H1 (cell line): ENCODE results near the gene ABHD16B.

Experiments used
- CHD1 ChIP-seq: IDR thresholded peaks from 2 replicates; pipeline ENCODE4 v1.6.1; 2012; ENCODE audit warnings: low read depth, low read length, improper control_type of control experiment
- EZH2 ChIP-seq: fragments of 200-600 bp; sonication (generic); IDR thresholded peaks from 2 replicates; pipeline ENCODE4 v1.7.1; 2012; ENCODE audit warnings: low read depth, mild to moderate bottlenecking, moderate library complexity, low read length, inconsistent platforms; ENCODE audit not compliant: severe bottlenecking
- HDAC2 ChIP-seq, 2 experiments: fragments of 300-600 bp in 1 of 2; sonication (generic) in 1 of 2; IDR thresholded peaks; 2 replicates each; pipeline ENCODE4 v1.6.1; 2011 to 2012; ENCODE audit warnings: low read depth in 2 of 2, low read length in 2 of 2, mild to moderate bottlenecking in 2 of 2, moderate library complexity in 2 of 2, borderline replicate concordance in 1 of 2, inconsistent platforms in 1 of 2
- MAFK ChIP-seq: IDR thresholded peaks from 2 replicates; pipeline ENCODE4 v1.6.1; 2012; ENCODE audit warnings: low read depth, mild to moderate bottlenecking, improper control_type of control experiment, low read length
- POLR2AphosphoS5 ChIP-seq: IDR thresholded peaks from 2 replicates; pipeline ENCODE4 v1.6.1; 2011; ENCODE audit warnings: low read depth, low read length
- RAD21 ChIP-seq, 2 experiments: IDR thresholded peaks in 1 of 2; conservative IDR thresholded peaks in 1 of 2; 2 replicates each; pipeline ENCODE4 v1.6.1; 2011; ENCODE audit warnings: low read depth in 2 of 2, low read length in 2 of 2, improper control_type of control experiment in 1 of 2, inconsistent platforms in 1 of 2, mild to moderate bottlenecking in 1 of 2, moderate library complexity in 1 of 2
- RNF2 ChIP-seq: fragments of 200-900, 300-1000 bp; sonication (generic); IDR thresholded peaks from 2 replicates; pipeline ENCODE4 v1.7.1; 2016; ENCODE audit warnings: borderline replicate concordance, low read depth, mild to moderate bottlenecking, antibody characterized with exemption, low read length; ENCODE audit not compliant: poor library complexity, severe bottlenecking; ENCODE audit errors: missing control alignments
- RXRA ChIP-seq: IDR thresholded peaks from 2 replicates; pipeline ENCODE4 v1.6.1; 2011; ENCODE audit warnings: low read depth, mild to moderate bottlenecking, low read length, moderate library complexity; ENCODE audit not compliant: insufficient read depth
- TAF1 ChIP-seq: IDR thresholded peaks from 2 replicates; pipeline ENCODE4 v1.6.1; 2011; ENCODE audit warnings: mild to moderate bottlenecking, low read depth, low read length
- TCF12 ChIP-seq: IDR thresholded peaks from 2 replicates; pipeline ENCODE4 v1.6.1; 2011; ENCODE audit warnings: low read depth, mild to moderate bottlenecking, low read length
- TEAD4 ChIP-seq: IDR thresholded peaks from 2 replicates; pipeline ENCODE4 v1.6.1; 2012; ENCODE audit warnings: low read depth, low read length, inconsistent platforms, mixed read lengths
- TF ChIP-seq, protein P1 (sequence below), 3 experiments: IDR thresholded peaks; 1 replicate in 2 of 3; 2 replicates in 1 of 3; pipeline versions ENCODE4 v1.5.1 to v1.6.1; 2011; ENCODE audit warnings: low read length in 3 of 3, mild to moderate bottlenecking in 3 of 3, inconsistent platforms in 2 of 3, low read depth in 1 of 3, moderate library complexity in 1 of 3; ENCODE audit not compliant: insufficient read depth in 1 of 3; ENCODE audit errors: control extremely low read depth in 1 of 3
- TF ChIP-seq, protein P2 (sequence below): IDR thresholded peaks from 2 replicates; pipeline ENCODE4 v1.6.1; 2011; ENCODE audit warnings: low read depth, mild to moderate bottlenecking, low read length; ENCODE audit not compliant: insufficient read depth

DNA sequence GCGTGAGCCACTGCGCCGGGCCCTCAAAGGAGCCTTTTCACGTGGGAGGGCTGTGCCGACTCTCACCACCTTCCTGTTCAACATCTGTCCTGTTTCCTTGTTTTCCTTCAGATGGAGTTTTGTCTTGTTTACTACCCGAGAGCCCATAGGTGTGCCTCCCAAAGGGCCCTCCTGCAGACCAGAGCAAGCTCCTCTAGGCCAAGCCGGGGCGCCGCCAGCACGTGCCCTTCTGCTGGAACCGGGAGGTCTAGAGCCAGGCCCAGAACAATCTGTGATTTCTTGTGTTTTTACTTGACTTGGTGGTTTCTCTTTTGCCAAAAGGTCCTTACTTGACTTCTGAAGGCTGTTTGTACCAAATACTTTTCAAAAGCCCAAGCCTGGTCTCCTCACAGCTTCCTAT, 25.6 kb downstream of the ABHD16B start:
- TF ChIP-seq, protein P1, sequence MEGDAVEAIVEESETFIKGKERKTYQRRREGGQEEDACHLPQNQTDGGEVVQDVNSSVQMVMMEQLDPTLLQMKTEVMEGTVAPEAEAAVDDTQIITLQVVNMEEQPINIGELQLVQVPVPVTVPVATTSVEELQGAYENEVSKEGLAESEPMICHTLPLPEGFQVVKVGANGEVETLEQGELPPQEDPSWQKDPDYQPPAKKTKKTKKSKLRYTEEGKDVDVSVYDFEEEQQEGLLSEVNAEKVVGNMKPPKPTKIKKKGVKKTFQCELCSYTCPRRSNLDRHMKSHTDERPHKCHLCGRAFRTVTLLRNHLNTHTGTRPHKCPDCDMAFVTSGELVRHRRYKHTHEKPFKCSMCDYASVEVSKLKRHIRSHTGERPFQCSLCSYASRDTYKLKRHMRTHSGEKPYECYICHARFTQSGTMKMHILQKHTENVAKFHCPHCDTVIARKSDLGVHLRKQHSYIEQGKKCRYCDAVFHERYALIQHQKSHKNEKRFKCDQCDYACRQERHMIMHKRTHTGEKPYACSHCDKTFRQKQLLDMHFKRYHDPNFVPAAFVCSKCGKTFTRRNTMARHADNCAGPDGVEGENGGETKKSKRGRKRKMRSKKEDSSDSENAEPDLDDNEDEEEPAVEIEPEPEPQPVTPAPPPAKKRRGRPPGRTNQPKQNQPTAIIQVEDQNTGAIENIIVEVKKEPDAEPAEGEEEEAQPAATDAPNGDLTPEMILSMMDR (IDR thresholded peaks at IDR 0.05; ENCODE audit: control extremely low read depth in 1 of 3, insufficient read depth in 1 of 3, low read depth in 1 of 3, low read length in 3 of 3), result no peak
- TF ChIP-seq MAFK, result no peak
- no peak for TF ChIP-seq TAF1
- TF ChIP-seq POLR2AphosphoS5, result no peak
- no peak for TF ChIP-seq RAD21 (IDR thresholded peaks at IDR 0.05 in 1 of 2, conservative IDR thresholded peaks at IDR 0.05 in 1 of 2; ENCODE audit: low read depth in 2 of 2, low read length in 2 of 2)
- no peak for TF ChIP-seq EZH2
- no peak for TF ChIP-seq HDAC2 (IDR thresholded peaks at IDR 0.05; ENCODE audit: borderline replicate concordance in 1 of 2, low read depth in 2 of 2, low read length in 2 of 2)
- TF ChIP-seq RXRA, result no peak
- TF ChIP-seq TCF12, result no peak
- TF ChIP-seq, protein P2, sequence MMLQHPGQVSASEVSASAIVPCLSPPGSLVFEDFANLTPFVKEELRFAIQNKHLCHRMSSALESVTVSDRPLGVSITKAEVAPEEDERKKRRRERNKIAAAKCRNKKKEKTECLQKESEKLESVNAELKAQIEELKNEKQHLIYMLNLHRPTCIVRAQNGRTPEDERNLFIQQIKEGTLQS, result no peak
- no peak for TF ChIP-seq CHD1
- no peak for TF ChIP-seq RNF2
- no peak for TF ChIP-seq TEAD4
